ENCODE results near the gene DUSP10.

DNA sequence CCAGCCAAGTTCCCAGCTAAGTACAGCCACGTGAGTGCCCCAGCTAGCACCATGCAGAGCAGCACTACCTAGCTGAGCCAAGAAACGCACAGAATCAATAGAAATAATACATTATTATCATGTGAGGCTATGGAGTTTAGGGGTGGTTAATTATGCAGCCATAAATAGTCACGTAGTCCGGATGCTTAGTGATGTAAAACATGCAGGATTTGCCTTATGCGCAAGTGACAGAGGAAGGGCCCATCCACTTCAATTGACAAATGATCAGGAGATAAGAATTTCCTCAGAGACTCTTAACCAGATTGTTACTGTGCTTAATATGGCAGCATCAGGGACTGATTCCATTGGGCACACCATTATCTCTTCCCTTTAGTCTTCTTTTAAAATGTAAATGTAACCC lies 44.8 kb upstream of the DUSP10 start:
- TF ChIP-seq, protein P1, sequence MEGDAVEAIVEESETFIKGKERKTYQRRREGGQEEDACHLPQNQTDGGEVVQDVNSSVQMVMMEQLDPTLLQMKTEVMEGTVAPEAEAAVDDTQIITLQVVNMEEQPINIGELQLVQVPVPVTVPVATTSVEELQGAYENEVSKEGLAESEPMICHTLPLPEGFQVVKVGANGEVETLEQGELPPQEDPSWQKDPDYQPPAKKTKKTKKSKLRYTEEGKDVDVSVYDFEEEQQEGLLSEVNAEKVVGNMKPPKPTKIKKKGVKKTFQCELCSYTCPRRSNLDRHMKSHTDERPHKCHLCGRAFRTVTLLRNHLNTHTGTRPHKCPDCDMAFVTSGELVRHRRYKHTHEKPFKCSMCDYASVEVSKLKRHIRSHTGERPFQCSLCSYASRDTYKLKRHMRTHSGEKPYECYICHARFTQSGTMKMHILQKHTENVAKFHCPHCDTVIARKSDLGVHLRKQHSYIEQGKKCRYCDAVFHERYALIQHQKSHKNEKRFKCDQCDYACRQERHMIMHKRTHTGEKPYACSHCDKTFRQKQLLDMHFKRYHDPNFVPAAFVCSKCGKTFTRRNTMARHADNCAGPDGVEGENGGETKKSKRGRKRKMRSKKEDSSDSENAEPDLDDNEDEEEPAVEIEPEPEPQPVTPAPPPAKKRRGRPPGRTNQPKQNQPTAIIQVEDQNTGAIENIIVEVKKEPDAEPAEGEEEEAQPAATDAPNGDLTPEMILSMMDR (IDR thresholded peaks at IDR 0.05; ENCODE audit: insufficient read depth, low read length, poor library complexity, severe bottlenecking) = no peak
- TF ChIP-seq EZH2phosphoT487 (conservative IDR thresholded peaks at IDR 0.05; ENCODE audit: low read length) = no peak
